A673 (cell line): ENCODE measurements around the gene GSTM5. TPM values are rescaled to one million over a fixed set of nuclear protein-coding genes. Genes with fewer than 3 reads are reported as not detected.
"Not testable (repeated sequence)": the region's sequence is repeated elsewhere in the genome, so short reads cannot be mapped to it uniquely, and the experiment has no call there.

ENCODE experiments used
- BruUV-seq: library from RNA; stranded (reverse); fragments of 400-500 nt; replicated peaks from 2 replicates; lab custom pipeline; 2021; lab: Mats Ljungman, UMichigan
- CTCF ChIA-PET: fragments of 300-600 bp; sonication (Branson Sonifier 250); formaldehyde crosslinking; loops from one replicate; lab custom pipeline; 2022; ENCODE audit warnings: antibody characterized with exemption; lab: Charles Lee
- POLR2A ChIA-PET: fragments of 300-600 bp; sonication (Branson Sonifier 250); formaldehyde crosslinking; loops from one replicate; lab custom pipeline; 2022; ENCODE audit warnings: antibody characterized with exemption; ENCODE audit not compliant: low non-redundant PET; lab: Charles Lee
- DNase-seq: peaks from one replicate; pipeline ENCODE4 v3.0.0-alpha.2; 2015; ENCODE audit warnings: low spot score
- H3K27ac ChIP-seq: fragments of 200-600 bp; sonication (generic); 2 replicates; pipeline ENCODE4 v1.5.1; 2016; ENCODE audit warnings: mixed run types, low read depth, mild to moderate bottlenecking, mixed read lengths, antibody characterized with exemption, low read length; ENCODE audit not compliant: poor library complexity, severe bottlenecking
- H3K27me3 ChIP-seq: fragments of 200-600 bp; sonication (generic); replicated peaks from 2 replicates; pipeline ENCODE4 v1.6.1; 2017; ENCODE audit warnings: mixed run types, low read depth, mild to moderate bottlenecking, mixed read lengths, antibody characterized with exemption, low read length; ENCODE audit not compliant: insufficient read depth, poor library complexity
- H3K36me3 ChIP-seq: fragments of 200-600 bp; sonication (generic); 2 replicates; pipeline ENCODE4 v1.6.1; 2016; ENCODE audit warnings: mixed run types, mild to moderate bottlenecking, mixed read lengths, antibody characterized with exemption, low read length; ENCODE audit not compliant: insufficient read depth, poor library complexity, severe bottlenecking
- H3K4me1 ChIP-seq: fragments of 200-600 bp; sonication (generic); 2 replicates; pipeline ENCODE4 v1.6.1; 2017; ENCODE audit warnings: mixed run types, mild to moderate bottlenecking, mixed read lengths, antibody characterized with exemption, low read length; ENCODE audit not compliant: insufficient read depth, poor library complexity, severe bottlenecking
- H3K4me3 ChIP-seq: fragments of 200-600 bp; sonication (generic); 2 replicates; pipeline ENCODE4 v1.5.1; 2016; ENCODE audit warnings: low read depth, mixed run types, mild to moderate bottlenecking, mixed read lengths, low read length; ENCODE audit not compliant: poor library complexity, severe bottlenecking
- H3K9me3 ChIP-seq: fragments of 200-600 bp; sonication (generic); 2 replicates; pipeline ENCODE4 v1.6.1; 2016; ENCODE audit warnings: mixed run types, low read depth, mild to moderate bottlenecking, mixed read lengths, antibody characterized with exemption, low read length; ENCODE audit not compliant: poor library complexity, severe bottlenecking
- EZH2 ChIP-seq: fragments of 200-600 bp; sonication (generic); IDR thresholded peaks from 2 replicates; pipeline ENCODE4 v1.6.1; 2017; ENCODE audit warnings: borderline replicate concordance, low read depth, mild to moderate bottlenecking, mixed read lengths, antibody characterized with exemption, low read length; ENCODE audit not compliant: poor library complexity, severe bottlenecking
- intact Hi-C: fragments of 100-400 bp; cut with micrococcal nuclease; formaldehyde crosslinking; loops from one replicate; pipeline ENCODE4 v1.10.0; 2022; ENCODE audit not compliant: unreplicated experiment
- total RNA-seq: library from RNA; stranded (reverse); gene quantifications from 2 replicates; pipeline ENCODE4 v1.2.3, GENCODE V29; 2021
- TF ChIP-seq, protein P1 (sequence below): fragments of 300-800, 200-600 bp; sonication (generic); conservative IDR thresholded peaks from 2 replicates; pipeline ENCODE4 v1.5.1; 2017; ENCODE audit warnings: low read depth, mild to moderate bottlenecking, antibody characterized with exemption, low read length, moderate library complexity, mixed read lengths

GSTM5 gene
- total RNA-seq, 1 experiment from 2014 or later, result 0.43 TPM

- TF ChIP-seq EZH2, result no peak
- TF ChIP-seq, protein P1, sequence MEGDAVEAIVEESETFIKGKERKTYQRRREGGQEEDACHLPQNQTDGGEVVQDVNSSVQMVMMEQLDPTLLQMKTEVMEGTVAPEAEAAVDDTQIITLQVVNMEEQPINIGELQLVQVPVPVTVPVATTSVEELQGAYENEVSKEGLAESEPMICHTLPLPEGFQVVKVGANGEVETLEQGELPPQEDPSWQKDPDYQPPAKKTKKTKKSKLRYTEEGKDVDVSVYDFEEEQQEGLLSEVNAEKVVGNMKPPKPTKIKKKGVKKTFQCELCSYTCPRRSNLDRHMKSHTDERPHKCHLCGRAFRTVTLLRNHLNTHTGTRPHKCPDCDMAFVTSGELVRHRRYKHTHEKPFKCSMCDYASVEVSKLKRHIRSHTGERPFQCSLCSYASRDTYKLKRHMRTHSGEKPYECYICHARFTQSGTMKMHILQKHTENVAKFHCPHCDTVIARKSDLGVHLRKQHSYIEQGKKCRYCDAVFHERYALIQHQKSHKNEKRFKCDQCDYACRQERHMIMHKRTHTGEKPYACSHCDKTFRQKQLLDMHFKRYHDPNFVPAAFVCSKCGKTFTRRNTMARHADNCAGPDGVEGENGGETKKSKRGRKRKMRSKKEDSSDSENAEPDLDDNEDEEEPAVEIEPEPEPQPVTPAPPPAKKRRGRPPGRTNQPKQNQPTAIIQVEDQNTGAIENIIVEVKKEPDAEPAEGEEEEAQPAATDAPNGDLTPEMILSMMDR, result no peak
- POLR2A ChIA-PET, result no interaction called here
- no peaks in the 10 kb centered on the region for H3K27me3 ChIP-seq
- H3K4me1 ChIP-seq, result no peaks in the 10 kb centered on the region
- H3K9me3 ChIP-seq, result no peaks in the 10 kb centered on the region
- intact Hi-C loops, result no loop called here
- CTCF ChIA-PET, result no interaction called here
- H3K4me3 ChIP-seq, result no peak overlapping the region
- H3K36me3 ChIP-seq, result peaks cover 11% of the 10 kb centered on the region
- BruUV-seq, result no TSS peak
- DNase-seq, result no peak
- H3K27ac ChIP-seq, result no peak overlapping the region
These were observed 22.1 kb upstream of the GSTM5 start for GRCh38 chr1:109689844-109690405.

DNA sequence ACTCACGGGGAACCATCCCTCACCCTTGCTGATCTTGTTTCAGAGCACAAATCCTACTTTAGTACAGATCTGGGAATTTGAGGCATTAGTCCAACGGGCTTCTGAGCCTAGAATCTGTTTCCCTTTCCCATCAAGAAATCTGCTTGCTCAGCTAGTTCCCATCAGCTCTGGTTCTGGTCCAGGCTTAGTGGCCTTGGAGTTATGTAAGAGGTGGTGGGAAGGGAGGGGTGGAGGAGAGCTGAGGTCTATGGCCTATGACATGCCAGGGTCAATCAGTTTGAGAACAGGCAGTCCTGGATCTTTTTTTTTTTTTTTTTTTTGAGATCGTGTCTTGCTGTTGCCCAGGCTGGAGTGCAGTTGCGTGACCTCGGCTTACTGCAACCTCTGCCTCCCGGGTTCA is 20.3 kb upstream of the GSTM5 start:
- H3K4me3 ChIP-seq, result no peak overlapping the region
- peaks cover 11% of the 10 kb centered on the region for H3K36me3 ChIP-seq
- BruUV-seq, result no TSS peak
- no peak overlapping the region for H3K27ac ChIP-seq
- POLR2A ChIA-PET, result no interaction called here
- CTCF ChIA-PET, result interaction anchor here (0.6 kb wide), 1 partner anchor 61 kb away, joined by 9 read pairs; no protein-coding TSS in a partner anchor
- H3K4me1 ChIP-seq, result no peaks in the 10 kb centered on the region
- H3K27me3 ChIP-seq, result no peaks in the 10 kb centered on the region
- no peak for TF ChIP-seq EZH2
- TF ChIP-seq, protein P1, result no peak
- no peaks in the 10 kb centered on the region for H3K9me3 ChIP-seq
- DNase-seq, result no peak
- intact Hi-C loops, result no loop called here

DNA sequence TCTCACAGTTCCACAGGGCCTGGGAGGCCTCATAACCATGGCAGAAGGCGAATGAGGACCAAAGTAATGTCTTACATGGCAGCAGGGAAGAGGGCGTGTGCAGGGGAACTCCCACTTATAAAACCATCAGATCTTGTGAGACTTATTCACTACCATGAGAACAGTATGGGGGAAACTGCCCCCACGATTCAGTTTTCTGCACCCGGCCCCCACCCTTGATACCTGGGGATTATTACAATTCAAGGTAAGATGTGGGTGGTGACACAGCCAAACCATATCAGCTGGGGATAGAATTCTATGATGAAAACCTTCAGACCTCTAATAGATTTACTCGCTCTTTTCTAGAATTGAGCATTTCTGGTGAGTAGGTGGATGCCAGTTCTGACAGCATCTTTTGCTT is 17.7 kb upstream of the GSTM5 start:
- H3K27ac ChIP-seq, H3K27me3 ChIP-seq, H3K9me3 ChIP-seq, POLR2A ChIA-PET, CTCF ChIA-PET, BruUV-seq, H3K4me1 ChIP-seq, H3K4me3 ChIP-seq, DNase-seq, intact Hi-C loops: not testable (repeated sequence)
- peaks cover 11% of the 10 kb centered on the region for H3K36me3 ChIP-seq

- H3K27me3 ChIP-seq, H3K27ac ChIP-seq, H3K9me3 ChIP-seq, POLR2A ChIA-PET, BruUV-seq, intact Hi-C loops, H3K4me1 ChIP-seq, H3K4me3 ChIP-seq, H3K36me3 ChIP-seq, DNase-seq, CTCF ChIA-PET: not testable (repeated sequence)
These were observed 16.9 kb upstream of the GSTM5 start for GRCh38 chr1:109695138-109695537.
